DMS153 treated with DMSO at 0.1 percent for 48 hours (cell line): ENCODE results near the gene PDE4A.
"Not testable (repeated sequence)": the region's sequence is repeated elsewhere in the genome, so short reads cannot be mapped to it uniquely, and the experiment has no call there.

Experiments
- DNase-seq: peaks from one replicate; lab custom pipeline; 2025; ENCODE audit not compliant: unreplicated experiment; lab: John Stamatoyannopoulos, UW

PDE4A gene

DNA sequence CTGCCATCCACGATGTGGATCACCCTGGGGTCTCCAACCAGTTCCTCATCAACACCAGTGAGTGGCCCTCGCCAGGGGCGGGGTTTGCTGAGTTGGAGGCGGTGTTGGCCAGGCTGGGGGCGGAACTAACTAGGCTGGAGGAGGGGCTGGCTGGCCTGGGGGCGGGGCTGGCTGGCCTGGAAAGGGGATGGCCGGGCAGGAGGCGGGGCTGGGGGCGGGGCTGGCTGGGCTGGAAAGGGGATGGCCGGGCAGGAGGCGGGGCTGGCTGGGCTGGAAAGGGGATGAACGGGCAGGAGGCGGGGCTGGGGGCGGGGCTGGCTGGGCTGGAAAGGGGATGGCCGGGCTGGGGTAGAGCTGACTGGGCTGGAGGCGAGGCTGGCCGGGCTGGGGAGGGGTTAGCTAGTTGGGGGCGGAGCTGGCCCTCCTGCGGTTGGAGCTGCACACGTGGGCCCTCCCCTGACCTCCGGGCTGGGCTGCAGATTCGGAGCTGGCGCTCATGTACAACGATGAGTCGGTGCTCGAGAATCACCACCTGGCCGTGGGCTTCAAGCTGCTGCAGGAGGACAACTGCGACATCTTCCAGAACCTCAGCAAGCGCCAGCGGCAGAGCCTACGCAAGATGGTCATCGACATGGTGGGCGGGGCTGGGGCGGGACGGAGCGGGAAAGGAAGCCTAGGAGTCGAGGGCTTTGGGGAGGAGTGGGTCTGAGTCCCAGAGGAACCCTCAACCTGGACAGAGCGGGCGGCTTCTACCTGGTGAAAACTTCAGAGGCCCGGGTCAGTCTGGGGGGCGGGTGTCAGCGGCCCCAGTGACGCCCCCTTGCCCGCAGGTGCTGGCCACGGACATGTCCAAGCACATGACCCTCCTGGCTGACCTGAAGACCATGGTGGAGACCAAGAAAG lies 41.0 kb downstream of the PDE4A start:
- DNase-seq: peak; percentile 85

DNA sequence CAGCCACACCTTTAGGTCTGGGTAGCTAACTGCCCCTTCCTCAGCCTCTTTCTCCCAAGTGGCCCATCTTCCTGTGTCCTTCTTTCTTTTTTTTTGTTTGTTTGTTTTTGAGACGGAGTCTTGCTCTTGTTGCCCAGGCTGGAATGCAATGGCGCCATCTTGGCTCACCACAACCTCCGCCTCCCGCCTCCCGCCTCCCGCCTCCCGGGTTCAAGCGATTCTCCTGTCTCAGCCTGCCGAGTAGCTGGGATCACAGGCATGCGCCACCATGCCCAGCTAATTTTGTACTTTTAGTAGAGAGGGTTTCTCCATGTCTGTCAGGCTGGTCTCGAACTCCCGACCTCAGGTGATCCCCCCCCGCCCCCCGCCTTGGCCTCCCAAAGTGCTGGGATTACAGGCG lies 41.7 kb downstream of the PDE4A start:
- not testable (repeated sequence) for DNase-seq

DNA sequence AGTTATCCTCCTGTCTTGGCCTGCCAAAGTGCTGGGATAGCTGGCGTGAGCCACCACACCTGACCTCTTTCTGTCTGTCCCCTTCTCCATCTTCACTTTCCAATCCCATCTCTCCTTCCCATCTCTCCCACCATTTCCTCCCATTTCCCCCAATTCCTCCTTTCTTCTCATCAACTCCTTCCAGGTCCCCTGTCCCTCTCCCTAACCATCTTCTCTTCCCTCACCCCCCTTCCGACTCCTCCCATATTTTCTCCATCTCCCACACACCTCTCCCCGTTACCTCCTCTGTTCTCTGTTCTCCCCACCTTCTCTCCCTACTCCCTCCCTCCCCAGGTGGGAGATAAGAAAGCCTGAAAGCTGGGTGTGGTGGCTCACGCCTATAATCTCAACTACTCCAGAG lies 42.2 kb downstream of the PDE4A start:
- DNase-seq: no peak

DNA sequence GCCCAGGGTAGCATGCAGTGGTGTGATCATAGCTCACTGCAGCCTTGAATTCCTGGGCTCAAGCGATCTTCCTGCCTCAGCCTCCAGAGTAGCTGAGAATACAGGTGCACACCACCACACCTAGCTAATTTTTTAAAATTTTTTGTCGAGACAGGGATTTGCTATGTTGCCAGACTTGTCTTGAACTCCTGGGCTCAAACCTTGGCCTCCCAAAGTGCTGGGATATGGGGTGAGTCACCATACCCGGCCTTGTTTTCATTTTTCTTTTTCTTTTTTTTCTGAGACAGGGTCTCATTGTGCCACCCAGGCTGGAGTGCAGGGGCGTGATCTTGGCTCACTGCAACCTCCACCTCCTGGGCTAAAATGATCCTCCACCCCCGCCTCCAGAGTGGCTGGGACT lies 44.1 kb downstream of the PDE4A start:
- DNase-seq: no peak

DNA sequence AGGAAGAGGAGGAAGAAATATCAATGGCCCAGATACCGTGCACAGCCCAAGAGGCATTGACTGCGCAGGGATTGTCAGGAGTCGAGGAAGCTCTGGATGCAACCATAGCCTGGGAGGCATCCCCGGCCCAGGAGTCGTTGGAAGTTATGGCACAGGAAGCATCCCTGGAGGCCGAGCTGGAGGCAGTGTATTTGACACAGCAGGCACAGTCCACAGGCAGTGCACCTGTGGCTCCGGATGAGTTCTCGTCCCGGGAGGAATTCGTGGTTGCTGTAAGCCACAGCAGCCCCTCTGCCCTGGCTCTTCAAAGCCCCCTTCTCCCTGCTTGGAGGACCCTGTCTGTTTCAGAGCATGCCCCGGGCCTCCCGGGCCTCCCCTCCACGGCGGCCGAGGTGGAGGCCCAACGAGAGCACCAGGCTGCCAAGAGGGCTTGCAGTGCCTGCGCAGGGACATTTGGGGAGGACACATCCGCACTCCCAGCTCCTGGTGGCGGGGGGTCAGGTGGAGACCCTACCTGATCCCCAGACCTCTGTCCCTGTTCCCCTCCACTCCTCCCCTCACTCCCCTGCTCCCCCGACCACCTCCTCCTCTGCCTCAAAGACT lies 46.9 kb downstream of the PDE4A start:
- no peak for DNase-seq

DNA sequence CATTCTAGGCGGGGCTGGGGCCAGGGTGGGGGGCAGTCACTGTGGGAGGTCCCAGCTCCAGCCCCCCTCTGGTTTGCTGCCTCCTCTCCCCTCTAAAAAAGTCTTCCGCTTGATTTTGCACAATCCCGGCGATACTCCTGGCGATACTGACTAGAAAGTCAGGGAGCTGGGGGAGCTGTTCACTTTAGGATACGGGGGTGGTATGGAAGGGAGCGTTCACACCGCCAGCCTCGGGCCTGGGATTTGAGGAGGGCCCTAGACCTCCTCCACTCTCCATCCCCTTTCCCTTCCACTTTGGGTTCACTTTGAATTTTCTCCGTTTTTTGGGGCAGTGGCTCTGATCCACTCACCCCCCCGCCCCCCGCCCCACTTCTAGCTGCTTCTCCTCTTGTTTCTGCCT lies 47.8 kb downstream of the PDE4A start:
- no peak for DNase-seq

DNA sequence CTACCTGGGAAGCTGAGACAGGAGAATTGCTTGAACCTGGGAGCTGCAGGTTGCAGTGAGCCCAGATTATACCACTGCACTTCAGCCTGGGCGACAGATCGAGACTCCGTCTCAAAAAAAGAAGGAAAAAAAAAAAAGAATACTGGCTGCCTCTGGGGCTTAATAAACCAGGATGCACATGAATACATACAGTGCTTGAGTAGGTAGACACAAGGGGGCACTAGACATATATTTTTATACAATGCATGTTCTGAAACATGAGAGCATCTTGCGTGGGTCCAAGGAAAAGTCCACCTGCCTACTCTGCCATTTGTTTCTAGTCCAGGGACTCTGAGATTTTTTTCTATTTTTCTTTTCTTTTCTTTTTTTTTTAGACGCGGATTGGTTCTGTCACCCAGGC lies 51.6 kb downstream of the PDE4A start:
- DNase-seq: no peak

DNA sequence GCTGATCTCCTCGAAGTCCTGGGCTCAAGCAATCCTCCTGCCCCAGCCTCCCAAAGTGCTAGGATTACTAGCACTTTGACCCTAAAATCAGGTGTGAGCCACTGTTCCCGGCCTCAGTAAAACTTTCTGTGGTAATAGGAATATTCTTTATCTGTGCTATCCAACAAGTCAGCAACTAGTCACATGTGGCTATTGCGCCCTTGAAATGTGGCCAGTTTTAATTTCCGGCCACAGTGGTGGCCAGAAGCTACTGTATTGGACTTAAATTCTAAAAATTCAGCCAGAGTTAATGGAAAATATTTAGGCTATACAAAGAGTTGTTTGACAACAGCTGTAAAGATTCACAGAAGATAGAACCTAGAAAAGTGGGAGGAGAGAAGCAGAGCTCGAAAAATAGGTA lies 52.9 kb downstream of the PDE4A start:
- DNase-seq: no peak

DNA sequence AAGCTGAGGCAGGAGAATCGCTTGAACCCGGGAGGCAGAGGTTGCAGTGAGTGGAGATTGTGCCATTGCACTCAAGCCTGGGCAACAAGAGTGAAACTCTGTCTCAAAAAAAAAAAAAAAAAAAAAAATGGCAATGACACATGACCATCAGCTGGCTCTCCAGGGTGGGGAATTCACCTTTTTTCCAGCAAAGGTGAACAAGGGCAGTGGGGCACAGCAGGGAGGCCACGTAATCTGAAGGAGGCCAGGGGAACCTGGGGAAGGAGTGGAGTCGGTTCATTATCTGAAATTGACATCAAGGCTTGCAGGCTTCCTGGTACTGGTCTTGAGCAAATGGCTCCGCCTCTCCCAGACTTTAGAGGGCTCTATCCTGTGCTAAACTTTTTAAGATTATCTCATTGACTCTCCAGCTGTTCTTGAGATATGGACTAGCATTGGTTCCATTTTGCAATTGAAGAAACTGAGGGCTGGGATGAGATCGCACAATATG lies 54.7 kb downstream of the PDE4A start:
- DNase-seq: no peak

DNA sequence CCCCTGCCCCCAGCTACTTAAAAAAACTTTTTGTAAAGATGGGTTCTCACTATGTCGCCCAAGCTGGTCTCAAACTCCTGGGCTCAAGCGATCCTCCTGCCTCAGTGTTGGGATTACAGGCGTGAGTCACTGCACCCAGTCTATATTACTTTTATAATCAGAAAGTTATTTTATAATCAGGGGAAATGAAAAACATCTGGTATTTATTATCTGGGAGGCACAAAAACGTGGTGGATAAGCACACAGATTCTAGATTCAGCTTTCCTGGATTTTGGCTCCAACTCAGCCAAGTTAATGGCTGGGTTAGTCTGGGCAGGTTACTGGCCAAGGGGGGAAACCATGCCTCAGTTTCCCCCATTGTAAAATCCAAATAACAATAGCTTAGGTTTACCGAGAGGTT lies 58.1 kb downstream of the PDE4A start:
- no peak for DNase-seq

DNA sequence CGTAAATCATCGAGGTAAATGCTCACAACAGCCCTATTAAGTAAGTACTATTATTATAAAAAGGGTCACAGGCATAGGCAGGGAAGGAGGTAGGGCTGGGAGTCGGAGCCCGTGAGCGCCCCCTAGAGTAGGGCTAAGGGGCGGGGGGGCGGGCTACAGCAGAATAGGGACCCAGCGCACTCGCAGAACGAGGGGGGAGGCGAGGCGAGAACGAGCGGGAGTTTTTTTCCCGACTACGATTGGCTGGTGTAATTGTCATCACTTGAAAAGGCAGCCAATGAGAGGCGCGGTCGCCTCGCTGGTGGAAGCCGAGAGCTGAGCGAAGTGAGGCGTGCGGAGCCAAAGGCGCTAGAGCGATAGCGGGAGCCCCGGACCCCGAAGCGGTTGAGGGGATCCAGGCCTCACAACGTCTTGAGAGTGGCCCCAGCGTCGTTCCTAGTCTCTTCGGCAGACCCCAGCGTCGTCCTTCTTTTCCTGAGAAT lies 58.6 kb downstream of the PDE4A start:
- DNase-seq: peak; percentile 90

DNA sequence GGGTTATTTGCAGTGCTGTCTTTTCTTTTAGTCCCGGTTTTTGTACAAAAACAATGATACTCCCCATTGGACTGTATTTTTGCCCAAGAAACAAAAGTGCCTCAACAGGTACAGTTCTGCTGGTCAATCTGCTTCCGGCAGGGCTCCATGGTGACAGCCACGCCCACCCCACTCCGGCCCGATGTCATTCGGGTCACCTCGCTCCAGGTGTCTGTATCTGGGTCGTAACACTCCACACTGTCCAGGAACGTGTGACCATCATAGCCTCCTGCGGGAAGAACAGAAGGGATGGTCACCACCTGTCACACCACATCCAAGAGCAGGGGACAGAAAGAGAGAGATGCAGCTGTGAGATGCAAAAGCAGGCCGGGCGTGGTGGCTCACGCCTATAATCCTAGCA lies 66.2 kb downstream of the PDE4A start:
- DNase-seq: no peak

DNA sequence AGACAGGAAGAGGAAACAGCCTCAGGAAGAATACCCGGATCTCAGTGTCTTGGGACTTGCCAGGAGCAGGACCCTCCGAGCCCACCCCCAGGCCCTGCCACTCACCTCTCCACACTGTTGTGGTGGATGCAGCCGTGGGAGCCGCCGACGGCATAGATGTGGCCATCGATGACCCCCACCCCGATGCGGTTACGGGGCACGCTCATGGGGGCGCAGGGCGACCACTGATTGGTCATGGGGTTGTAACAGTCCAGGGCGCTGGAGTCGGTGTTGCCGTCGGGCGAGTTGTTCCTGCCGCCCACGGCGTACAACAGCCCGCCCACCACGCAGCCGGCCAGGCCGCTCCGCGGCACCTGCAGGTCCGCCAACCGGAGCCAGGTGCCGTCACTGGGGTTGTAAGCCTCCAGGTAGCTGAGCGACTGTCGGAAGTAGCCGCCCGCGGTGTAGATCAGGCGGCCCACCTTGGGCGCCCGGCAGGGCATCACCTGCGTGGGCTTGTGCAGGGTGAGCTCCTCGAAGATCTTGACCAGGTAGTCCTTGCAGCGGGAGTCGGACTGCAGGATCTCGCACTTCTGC lies 71.2 kb downstream of the PDE4A start:
- no peak for DNase-seq

DNA sequence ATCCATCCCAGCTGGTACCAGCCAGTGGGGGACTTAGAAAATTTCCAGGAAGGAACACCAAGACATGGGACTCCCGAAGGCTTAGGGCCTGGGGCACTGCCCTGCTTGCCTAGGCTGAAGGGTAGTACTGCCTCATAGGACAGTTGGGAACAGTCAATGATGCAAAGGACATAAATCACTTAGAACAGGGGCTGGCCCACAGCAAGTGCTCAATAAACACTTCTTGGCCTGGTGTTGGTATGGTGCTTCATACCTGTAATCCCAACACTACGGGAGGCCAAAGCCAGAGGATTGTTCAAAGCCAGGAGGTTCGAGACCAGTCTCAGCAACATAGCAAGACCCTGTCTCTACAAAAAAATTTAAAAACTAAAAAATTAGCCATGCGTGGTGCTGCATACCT lies 77.0 kb downstream of the PDE4A start:
- DNase-seq: no peak

DNA sequence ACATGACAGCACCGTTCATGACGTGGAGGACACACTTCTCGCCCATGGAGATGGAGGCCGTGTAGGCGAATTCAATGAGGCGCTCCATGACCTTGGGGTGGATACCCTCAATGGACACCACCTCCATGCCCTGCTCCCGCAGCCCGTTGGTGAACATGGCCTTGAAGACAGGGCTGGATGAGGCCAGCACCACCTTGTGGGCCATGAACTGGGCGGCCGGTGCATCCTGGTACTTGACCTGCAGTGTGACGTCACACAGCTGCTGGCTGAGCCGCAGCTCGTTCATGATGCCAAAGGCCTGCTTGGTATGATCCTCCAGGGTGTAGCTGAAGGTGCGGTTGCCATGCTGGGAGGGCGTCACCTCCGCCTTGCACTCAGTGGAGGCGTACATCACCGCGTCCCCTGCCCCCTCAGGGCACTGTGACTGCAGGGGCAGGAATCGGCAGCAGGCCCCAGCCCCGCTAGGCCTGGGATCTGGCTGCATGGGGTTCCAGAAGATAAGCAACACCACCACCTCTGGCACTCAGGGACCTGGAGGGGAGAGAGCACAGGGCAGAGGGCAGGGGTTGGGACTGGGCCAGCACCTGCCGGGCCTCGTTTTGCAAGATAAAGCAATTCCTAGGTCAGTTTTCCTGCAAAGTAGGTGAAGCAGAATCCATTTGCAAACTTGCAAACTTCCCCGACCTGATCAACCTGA lies 79.4 kb downstream of the PDE4A start:
- no peak for DNase-seq

DNA sequence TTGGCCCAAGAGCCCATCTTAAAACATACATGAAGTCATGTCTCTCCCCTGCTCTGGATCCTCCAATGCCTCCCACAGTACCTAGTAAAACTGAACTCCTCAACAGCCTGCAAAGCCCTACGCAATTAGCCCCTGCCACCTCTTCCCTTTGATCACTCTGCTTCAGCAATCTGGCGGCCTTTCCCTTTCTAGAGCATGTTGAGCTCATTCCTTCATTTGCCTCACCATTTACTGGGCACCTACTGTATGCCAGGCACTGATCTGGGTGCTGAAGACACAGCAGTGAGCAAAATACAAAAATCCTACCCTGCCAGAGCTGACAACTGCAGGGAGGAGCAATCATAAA lies 79.9 kb downstream of the PDE4A start:
- no peak for DNase-seq

DNA sequence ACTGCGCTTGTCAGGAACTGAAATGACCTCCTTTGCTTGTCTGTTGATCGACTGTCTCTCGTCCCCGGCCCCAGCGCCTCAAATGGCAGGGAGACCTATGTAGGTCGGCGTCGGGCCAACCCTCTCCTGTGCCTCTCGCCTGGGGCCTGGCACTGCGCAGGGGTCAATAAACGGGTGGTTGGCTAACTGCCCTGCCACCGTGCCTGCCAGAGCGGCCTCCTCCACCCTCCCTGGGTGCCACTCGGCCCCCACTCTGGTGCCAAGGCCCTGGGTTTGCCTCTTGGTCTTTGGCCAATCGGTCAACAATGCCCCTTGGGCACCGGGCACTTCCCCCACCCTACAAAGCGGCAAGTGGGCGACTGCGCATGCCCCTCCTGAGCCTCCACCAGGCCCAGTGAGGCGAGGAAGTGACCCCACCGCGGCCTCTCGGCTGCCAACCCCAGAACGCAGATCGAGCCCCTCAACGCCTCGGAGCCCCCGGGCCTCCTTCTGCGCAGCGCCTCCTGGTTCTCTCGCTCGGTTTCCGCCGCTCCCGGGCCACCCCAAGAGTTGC lies 81.7 kb downstream of the PDE4A start:
- peak; percentile 37 for DNase-seq

DNA sequence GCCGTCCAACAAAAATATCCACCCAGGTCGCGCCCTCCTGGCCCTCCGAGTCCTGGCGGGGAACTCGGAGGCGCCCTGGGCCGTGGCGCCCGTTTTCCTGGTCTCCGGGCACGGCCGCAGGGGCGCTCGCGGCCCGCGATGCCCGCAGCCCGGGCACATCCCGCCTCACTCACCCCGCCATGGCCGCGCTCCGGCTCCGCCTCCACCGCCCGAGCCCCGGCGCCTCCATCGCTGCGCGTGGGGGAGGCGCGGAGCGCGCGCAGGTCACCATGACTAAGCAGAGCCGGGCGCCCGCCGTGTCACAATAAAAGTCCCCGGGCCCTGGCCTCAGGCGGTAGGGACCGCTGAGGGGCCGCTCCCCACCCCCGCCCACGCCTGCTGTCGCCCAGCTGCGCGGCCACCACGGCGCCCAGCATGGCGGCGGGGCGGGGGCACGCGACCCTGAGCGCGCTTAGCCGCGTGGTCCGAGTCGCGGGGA lies 82.2 kb downstream of the PDE4A start:
- DNase-seq: peak; percentile 71

DNA sequence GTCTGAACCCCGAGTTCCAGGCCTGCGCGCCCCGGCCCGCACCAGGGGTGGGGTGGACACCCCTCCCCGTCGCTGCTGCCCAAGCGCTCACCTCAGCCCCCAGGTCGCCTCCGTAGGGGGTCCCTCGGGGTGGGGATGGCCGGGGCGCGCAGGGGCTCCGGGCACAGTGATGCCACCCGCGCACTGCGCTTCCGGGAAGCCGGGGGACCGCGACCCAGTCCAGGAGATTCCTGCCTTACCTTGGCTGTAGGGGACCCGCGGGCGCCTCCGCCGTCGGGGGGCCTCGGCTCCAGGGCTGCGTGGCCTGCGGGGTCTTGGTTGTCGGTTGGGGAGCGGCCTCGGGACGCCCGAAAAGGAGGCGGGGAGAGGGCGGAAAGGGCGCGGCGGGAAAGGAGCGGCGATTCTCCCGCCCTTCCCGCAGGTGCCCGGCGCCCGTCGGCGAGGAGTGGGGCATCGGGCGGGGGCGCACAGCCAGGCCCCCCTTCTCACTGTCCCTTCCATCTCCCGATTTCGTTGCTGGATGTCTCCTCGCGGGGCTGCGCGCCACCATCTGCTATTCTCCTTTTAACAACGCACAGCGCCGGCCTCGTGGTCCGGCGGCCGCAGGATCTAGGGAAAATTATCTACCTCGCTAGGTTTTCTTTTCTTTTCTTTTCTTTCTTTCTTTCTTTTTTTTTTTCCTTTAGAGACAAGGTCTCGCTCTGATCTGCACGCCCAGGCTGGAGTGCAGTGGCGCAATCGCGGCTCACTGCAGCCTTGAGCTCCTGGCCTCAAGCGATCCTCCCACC lies 82.9 kb downstream of the PDE4A start, which contains the start of gene KEAP1:
KEAP1 (minus strand) TSS at position 355 of the 788 bp plus-strand sequence. CDS start 3,323 bp downstream, outside the sequence.
- peak; percentile 31 for DNase-seq

DNA sequence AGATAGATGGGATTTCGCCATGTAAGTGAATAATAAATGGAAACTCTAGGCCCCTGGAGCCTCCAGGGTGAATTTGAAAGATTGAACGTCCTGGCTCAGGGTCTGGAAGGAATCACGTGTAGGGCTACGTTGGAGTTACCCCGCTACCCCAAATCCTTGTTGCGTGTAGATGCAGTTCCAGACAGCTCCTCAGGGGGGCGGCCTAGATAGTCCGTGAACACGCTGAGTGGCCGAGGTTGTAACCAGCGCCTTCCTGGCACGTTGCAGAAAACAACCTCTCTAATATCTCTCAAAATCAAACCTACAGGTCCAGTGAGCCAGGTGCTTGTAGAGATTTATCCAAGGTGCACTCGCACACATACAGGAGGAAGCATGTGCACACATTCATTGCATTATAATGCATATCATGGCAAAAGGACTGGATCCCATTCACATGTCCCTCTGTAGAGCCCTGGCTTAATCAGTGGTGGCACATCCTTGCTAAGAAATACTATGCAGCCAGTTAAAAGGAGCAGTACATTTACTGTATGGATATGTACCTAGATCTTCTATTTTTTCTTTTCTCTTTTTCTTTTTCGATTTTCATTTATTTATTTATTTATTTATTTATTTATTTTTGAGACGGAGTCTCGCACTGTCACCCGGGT lies 85.4 kb downstream of the PDE4A start:
- DNase-seq: no peak
